ENCODE results near the gene C6orf132. TPM values are rescaled to one million over a fixed set of nuclear protein-coding genes. Genes with fewer than 3 reads are reported as not detected.
A peak's percentile ranks its signal among the peaks of the same experiment; 100 is the strongest.

C6orf132 gene
- total RNA-seq, 1 experiment from 2014 or later: 31.9 TPM

GRCh38 chr6:42100029-42100901, 42.2 kb downstream of the C6orf132 start:
- peaks cover 10% of the 10 kb centered on the region for H3K36me3 Mint-ChIP-seq (ENCODE audit: insufficient read depth, unreplicated experiment)
- BruUV-seq (replicated peaks): no TSS peak

GRCh38 chr6:42099340-42100028, 42.9 kb downstream of the C6orf132 start:
- Mint-ChIP-seq H3K27ac (ENCODE audit: low read depth, unreplicated experiment) (peak overlapping the region; percentile 46), H3K4me3 (ENCODE audit: unreplicated experiment) (peak overlapping the region; percentile 15), H3K4me1 (ENCODE audit: insufficient read depth, unreplicated experiment) (peaks cover 30% of the 10 kb centered on the region), H3K27me3 (ENCODE audit: insufficient read depth, unreplicated experiment) (no peaks in the 10 kb centered on the region), H3K9me3 (ENCODE audit: unreplicated experiment) (no peaks in the 10 kb centered on the region), H3K36me3 (ENCODE audit: insufficient read depth, unreplicated experiment) (peaks cover 10% of the 10 kb centered on the region)
- TF ChIP-seq CTCF (IDR thresholded peaks at IDR 0.05; ENCODE audit: unreplicated experiment): no peak
- intact Hi-C loops (cut with micrococcal nuclease): loop anchor here (1.0 to 2.0 kb wide), 2 partner anchors 41 to 67 kb away; no protein-coding TSS in a partner anchor
- DNase-seq (ENCODE audit: unreplicated experiment): peak; percentile 97
- POLR2A ChIA-PET: interaction anchor here (0.6 to 4.9 kb wide), 13 partner anchors 13 to 780 kb away, joined by 3 to 60 read pairs (median 4); partner anchors contain the start of genes C6orf132, MRPS10, RPL7L1 and TAF8
- CTCF ChIA-PET: interaction anchor here (0.6 to 1.5 kb wide), 5 partner anchors 40 to 964 kb away, joined by 3 to 5 read pairs (median 4); partner anchors contain the start of gene C6orf132
- no TSS peak for BruUV-seq (replicated peaks)

More at GRCh38 chr6:42100029-42100901, 42.2 kb downstream of the C6orf132 start:
- peak overlapping the region; percentile 46 for H3K27ac Mint-ChIP-seq (ENCODE audit: low read depth, unreplicated experiment)
- peak; percentile 81 for DNase-seq (ENCODE audit: unreplicated experiment)
- H3K9me3 Mint-ChIP-seq (ENCODE audit: unreplicated experiment): no peaks in the 10 kb centered on the region
- ChIA-PET POLR2A (interaction anchor here (0.6 to 4.9 kb wide), 14 partner anchors 12 to 779 kb away, joined by 3 to 60 read pairs (median 4); partner anchors contain the start of genes C6orf132, MRPS10, RPL7L1 and TAF8), CTCF (interaction anchor here (0.8 to 1.2 kb wide), 2 partner anchors 39 to 42 kb away, joined by 4 to 5 read pairs; partner anchors contain the start of gene C6orf132)
- H3K27me3 Mint-ChIP-seq (ENCODE audit: insufficient read depth, unreplicated experiment): no peaks in the 10 kb centered on the region
- H3K4me1 Mint-ChIP-seq (ENCODE audit: insufficient read depth, unreplicated experiment): peaks cover 30% of the 10 kb centered on the region
- intact Hi-C loops (cut with micrococcal nuclease): no loop called here
- no peak for TF ChIP-seq CTCF (IDR thresholded peaks at IDR 0.05; ENCODE audit: unreplicated experiment)
- H3K4me3 Mint-ChIP-seq (ENCODE audit: unreplicated experiment): peak overlapping the region; percentile 15

GRCh38 chr6:42095776-42096541, 46.5 kb downstream of the C6orf132 start:
- POLR2A ChIA-PET: interaction anchor here (0.9 to 1.7 kb wide), 6 partner anchors 10 to 84 kb away, joined by 3 to 6 read pairs (median 4); partner anchors contain the start of gene C6orf132
- TF ChIP-seq CTCF (IDR thresholded peaks at IDR 0.05; ENCODE audit: unreplicated experiment): no peak
- no peaks in the 10 kb centered on the region for H3K9me3 Mint-ChIP-seq (ENCODE audit: unreplicated experiment)
- intact Hi-C loops (cut with micrococcal nuclease): no loop called here
- peaks cover 32% of the 10 kb centered on the region for H3K4me1 Mint-ChIP-seq (ENCODE audit: insufficient read depth, unreplicated experiment)
- CTCF ChIA-PET: interaction anchor here (0.7 to 4.2 kb wide), 7 partner anchors 9 to 120 kb away, joined by 3 to 26 read pairs (median 4); no protein-coding TSS in a partner anchor
- DNase-seq (ENCODE audit: unreplicated experiment): no peak
- peaks cover 7% of the 10 kb centered on the region for H3K36me3 Mint-ChIP-seq (ENCODE audit: insufficient read depth, unreplicated experiment)
- H3K27ac Mint-ChIP-seq (ENCODE audit: low read depth, unreplicated experiment): peak overlapping the region; percentile 35
- H3K4me3 Mint-ChIP-seq (ENCODE audit: unreplicated experiment): no peak overlapping the region
- no peaks in the 10 kb centered on the region for H3K27me3 Mint-ChIP-seq (ENCODE audit: insufficient read depth, unreplicated experiment)
- no TSS peak for BruUV-seq (replicated peaks)

Measured in MCF 10A (cell line).